K562 (cell line): ENCODE data around the gene KDM2B. TPM values are rescaled to one million over a fixed set of nuclear protein-coding genes. Genes with fewer than 3 reads are reported as not detected.

Source experiments
- ATAC-seq: fragments of 200-7000 bp; cut with Tn5 transposase; 3 replicates; pipeline ENCODE4 v1.9.1; 2020; ENCODE audit warnings: moderate library complexity
- BruUV-seq: library from RNA; stranded (reverse); fragments of 400-500 nt; replicated peaks from 2 replicates; lab custom pipeline; 2021; lab: Mats Ljungman, UMichigan
- CTCF ChIA-PET: fragments of 300-600 bp; formaldehyde crosslinking; extraction: SDS; loops from one replicate; lab custom pipeline; 2021; ENCODE audit warnings: low intra/inter-chr PET ratio; lab: Yijun Ruan, JAX
- POLR2A ChIA-PET: fragments of 300-600, 350-650 bp; sonication (Branson Sonifier 250); formaldehyde crosslinking; extraction: SDS; loops from one replicate; lab custom pipeline; 2021; ENCODE audit warnings: antibody characterized with exemption, inconsistent platforms; lab: Yijun Ruan, JAX
- DNase-seq, 4 experiments: peaks; one replicate each; pipeline versions ENCODE4 v3.0.0 to v3.0.0-alpha.2; 2011 to 2018; ENCODE audit warnings: low spot score in 3 of 4, mixed read lengths in 3 of 4; ENCODE audit errors: extremely low read depth in 1 of 4
- FAIRE-seq: peaks from 2 replicates; lab custom pipeline; 2011; peaks lifted over from hg19 to GRCh38; lab: Jason Lieb, UNC
- H2AFZ ChIP-seq: 2 replicates; pipeline ENCODE4 v1.6.0; 2011; ENCODE audit warnings: low read depth, low read length, control low read depth, inconsistent platforms
- H3K27ac ChIP-seq: fragments of 200-600 bp; 3 replicates; pipeline ENCODE4 v1.8.0; 2011; ENCODE audit warnings: low read depth, mild to moderate bottlenecking, control low read depth, inconsistent platforms, low read length, moderate library complexity, mixed read lengths; ENCODE audit errors: extremely low read depth
- H3K27me3 ChIP-seq, 2 experiments: fragments of 300-600 bp in 1 of 2; 2 replicates in 1 of 2; 3 replicates in 1 of 2; pipeline versions ENCODE4 v1.6.0 to v1.8.0; 2011; ENCODE audit warnings: inconsistent platforms in 2 of 2, low read length in 2 of 2, mild to moderate bottlenecking in 1 of 2, mixed read lengths in 1 of 2, moderate library complexity in 1 of 2; ENCODE audit not compliant: control insufficient read depth in 2 of 2, insufficient read depth in 2 of 2
- H3K36me3 ChIP-seq: fragments of 300-600 bp; 3 replicates; pipeline ENCODE4 v1.8.0; 2011; ENCODE audit warnings: mild to moderate bottlenecking, low read length, inconsistent platforms; ENCODE audit not compliant: control insufficient read depth, insufficient read depth
- H3K4me1 ChIP-seq, 2 experiments: fragments of 200-600 bp in 1 of 2; replicated peaks in 1 of 2; 2 replicates in 1 of 2; 3 replicates in 1 of 2; pipeline versions ENCODE4 v1.5.1 to v1.8.0; 2011; ENCODE audit warnings: inconsistent platforms in 2 of 2, low read length in 2 of 2, mild to moderate bottlenecking in 1 of 2, mixed read lengths in 1 of 2, moderate library complexity in 1 of 2; ENCODE audit not compliant: control insufficient read depth in 2 of 2, insufficient read depth in 2 of 2
- H3K4me2 ChIP-seq: 2 replicates; pipeline ENCODE4 v1.6.1; 2011; ENCODE audit warnings: low read length, control low read depth, inconsistent platforms, mixed read lengths; ENCODE audit not compliant: insufficient read depth
- H3K4me3 ChIP-seq: fragments of 200-600 bp; sonication (generic), shearing (Covaris generic); 2 replicates; pipeline ENCODE4 v1.5.1; 2016; ENCODE audit warnings: control low read depth, inconsistent platforms
- H3K79me2 ChIP-seq: fragments of 200-600 bp; 3 replicates; pipeline ENCODE4 v1.8.0; 2011; ENCODE audit warnings: low read length, inconsistent platforms; ENCODE audit not compliant: control insufficient read depth, insufficient read depth
- H3K9ac ChIP-seq, 2 experiments: 2 replicates each; pipeline versions ENCODE4 v1.6.0 to v1.6.1; 2011; ENCODE audit warnings: low read depth in 2 of 2, low read length in 2 of 2, control low read depth in 1 of 2, inconsistent platforms in 1 of 2, mild to moderate bottlenecking in 1 of 2, mixed read lengths in 1 of 2; ENCODE audit not compliant: insufficient read depth in 1 of 2
- H3K9me1 ChIP-seq: one replicate; pipeline ENCODE4 v1.6.0; 2011; ENCODE audit warnings: inconsistent platforms, mild to moderate bottlenecking, low read length, moderate library complexity; ENCODE audit not compliant: control insufficient read depth, insufficient read depth
- H3K9me3 ChIP-seq: replicated peaks from 2 replicates; pipeline ENCODE4 v1.5.1; 2011; ENCODE audit warnings: low read depth, low read length, inconsistent platforms; ENCODE audit not compliant: control insufficient read depth, insufficient read depth
- H4K20me1 ChIP-seq: replicated peaks from 2 replicates; pipeline ENCODE4 v1.6.1; 2011; ENCODE audit warnings: low read length, inconsistent platforms, mixed read lengths; ENCODE audit not compliant: control insufficient read depth, insufficient read depth
- HDAC2 ChIP-seq: fragments of 450-650 bp; IDR thresholded peaks from 2 replicates; pipeline ENCODE4 v1.6.1; 2016; ENCODE audit warnings: mild to moderate bottlenecking
- RBM14 ChIP-seq: fragments of 200-400 bp; formaldehyde crosslinking; IDR thresholded peaks from 2 replicates; pipeline ENCODE4 v1.6.1; 2018; ENCODE audit warnings: low read depth, mild to moderate bottlenecking, low read length, moderate library complexity, borderline replicate concordance; ENCODE audit not compliant: insufficient read depth
- TFAM ChIP-seq: fragments of 250-450 bp; sonication (Bioruptor Pico); conservative IDR thresholded peaks from 2 replicates; pipeline ENCODE4 v1.5.0; 2021; ENCODE audit warnings: mild to moderate bottlenecking, moderate library complexity
- ZFPM2 ChIP-seq: fragments of 250-450 bp; sonication (Bioruptor Pico); IDR thresholded peaks from 2 replicates; pipeline ENCODE4 v1.5.1; 2022; ENCODE audit warnings: mild to moderate bottlenecking
- WGBS: fragments of 100-300 bp; shearing (Covaris generic); methylation state at CpG from one replicate; pipeline ENCODE4 v1.1.6; 2016; ENCODE audit warnings: low coverage, mixed read lengths; ENCODE audit not compliant: insufficient coverage; ENCODE audit errors: missing lambda C conversion rate; 5-methylcytosine and 5-hydroxymethylcytosine counted together
- in situ Hi-C: fragments of 300-500 bp; cut with MboI; formaldehyde crosslinking; loops from 4 replicates; pipeline ENCODE4 v1.15.0; 2018; ENCODE audit warnings: inconsistent platforms, mixed read lengths
- intact Hi-C: fragments of 100-400 bp; cut with micrococcal nuclease; formaldehyde crosslinking; loops from 2 replicates; pipeline ENCODE4 v1.14.2; 2022
- polyA plus RNA-seq, 8 experiments: library from polyadenylated mRNA; depleted of rRNA in 4 of 8; stranded (reverse) in 5 of 8; unstranded in 3 of 8; fragments of >200 nt; fragmentation: Nextera tagmentation in 2 of 8; fragmentation: Illumina TruSeq in 1 of 8; extraction: Ambion mirVana in 2 of 8; extraction: Trizol in 1 of 8; gene quantifications; 2 replicates each; pipeline versions ENCODE4 v1.2.1 to v1.2.3, GENCODE V29; 2011 to 2014; ENCODE audit warnings: inconsistent platforms in 1 of 8, missing spikeins in 1 of 8
- total RNA-seq, 7 experiments: library from RNA; depleted of rRNA in 6 of 7; stranded (reverse); fragments of >200 nt in 6 of 7; fragmentation: Illumina TruSeq in 2 of 7; extraction: Trizol in 2 of 7; gene quantifications; 2 replicates each; pipeline versions ENCODE4 v1.2.1 to v1.2.3, GENCODE V29; 2011 to 2021; ENCODE audit warnings: low replicate concordance in 1 of 7

KDM2B gene
- total and polyA plus RNA-seq, 9 of the 15 experiments (the other 6 are each of a cell fraction or from before 2014, with no cell fraction given), result 7.4 to 50.5 (median 22.5) TPM

DNA sequence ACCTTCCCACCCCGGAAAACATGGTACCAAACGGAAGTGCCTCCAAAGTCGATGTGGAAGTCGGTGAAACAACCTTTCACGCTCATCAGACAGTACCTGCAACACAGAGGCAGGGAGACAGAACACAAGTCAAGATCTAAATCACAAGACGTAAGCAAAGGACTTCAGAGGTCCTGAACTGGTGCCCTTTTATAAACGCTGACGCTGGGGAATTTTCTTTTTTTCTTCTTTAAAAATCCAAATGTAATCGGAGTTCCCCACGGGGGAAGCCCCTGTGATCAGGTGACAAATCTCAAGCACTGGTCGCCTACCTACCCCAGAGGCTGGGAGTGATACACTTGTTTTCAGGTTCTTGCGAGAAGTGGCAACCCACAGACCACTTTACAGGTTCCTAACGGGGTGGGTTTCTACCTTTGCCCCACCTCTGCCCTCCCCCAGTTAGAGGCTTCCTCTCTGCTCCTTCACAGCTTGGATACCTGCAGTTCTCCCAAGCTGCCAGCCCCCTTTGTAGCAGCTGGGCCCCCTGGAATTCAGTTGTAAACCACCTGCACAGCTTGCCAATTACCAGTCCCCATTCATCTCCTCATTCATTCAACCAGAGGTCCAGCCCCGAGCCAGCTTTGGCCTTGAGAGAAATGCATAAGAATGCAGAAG lies 46.2 kb downstream of the KDM2B start (continued):
- TF ChIP-seq RBM14, result no peak
- no peak for TF ChIP-seq TFAM
- TF ChIP-seq HDAC2, result no peak
- TF ChIP-seq, all 486 proteins: peak for 0

DNA sequence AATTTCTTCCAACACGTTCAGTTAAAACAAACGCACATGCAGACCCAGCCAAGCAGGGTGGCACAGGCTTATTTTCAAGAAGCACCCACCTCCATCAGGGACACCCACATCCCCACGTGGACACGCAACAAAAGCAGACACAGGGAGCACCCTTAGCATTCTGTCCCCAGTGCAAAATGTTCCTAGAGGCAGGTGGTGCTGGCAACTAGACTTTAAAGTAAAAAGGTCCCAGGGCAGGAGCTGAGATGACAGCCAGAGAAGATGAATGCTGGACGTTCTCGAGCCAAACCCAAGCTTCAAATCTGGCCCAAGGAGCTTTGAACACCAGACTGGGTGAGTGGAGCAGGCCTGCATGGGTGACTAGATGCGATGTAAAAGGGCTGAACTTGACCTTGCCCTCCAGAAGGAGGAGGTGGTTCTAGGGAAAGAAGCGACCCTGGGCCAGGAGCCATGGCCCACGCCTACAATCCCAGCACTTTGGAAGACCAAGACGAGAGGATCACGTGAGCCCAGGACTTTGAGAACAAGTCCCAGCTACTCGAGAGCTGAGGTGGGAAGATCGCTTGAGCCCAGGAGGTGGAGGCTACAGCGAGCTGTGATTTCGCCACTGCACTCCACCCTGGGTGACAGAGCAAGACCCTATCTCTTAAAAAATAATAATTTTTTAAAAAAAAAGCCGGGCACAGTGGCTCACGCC lies 47.3 kb downstream of the KDM2B start:
- no peaks in the 10 kb centered on the region for H3K27me3 ChIP-seq

More for the DNA sequence above, 47.3 kb downstream of the KDM2B start:
- no peak for ATAC-seq
- no peak for FAIRE-seq
- Histone ChIP-seq H3K9me1 (peaks cover 5% of the 10 kb centered on the region), H2AFZ (no peak overlapping the region)
- in situ Hi-C loops, result no loop called here
- no peak for TF ChIP-seq ZFPM2
- TF ChIP-seq, all 486 proteins: peak for 0
- H3K36me3 ChIP-seq, result peaks cover 18% of the 10 kb centered on the region; the same call in 2 of the 3 replicates
- no peak overlapping the region for H3K4me2 ChIP-seq
- H4K20me1 ChIP-seq, result no peaks in the 10 kb centered on the region
- H3K79me2 ChIP-seq, result no peaks in the 10 kb centered on the region
- WGBS, result 63% methylated on average over 17 of the region's 17 CpGs
- no peaks in the 10 kb centered on the region for H3K9me3 ChIP-seq
- no TSS peak for BruUV-seq
- intact Hi-C loops, result no loop called here
- H3K4me1 ChIP-seq, result peaks cover 20 to 34% of the 10 kb centered on the region in 2 experiments
- no peak overlapping the region for H3K4me3 ChIP-seq
- ChIA-PET POLR2A (interaction anchor here (0.8 kb wide), 1 partner anchor 10 kb away, joined by 3 read pairs; no protein-coding TSS in a partner anchor), CTCF (no interaction called here)
- H3K9ac ChIP-seq, result no peak overlapping the region
- H3K27ac ChIP-seq, result no peak overlapping the region
- no peak for DNase-seq
